Measurements from ENCODE around the gene RFX6.

RFX6 gene

DNA sequence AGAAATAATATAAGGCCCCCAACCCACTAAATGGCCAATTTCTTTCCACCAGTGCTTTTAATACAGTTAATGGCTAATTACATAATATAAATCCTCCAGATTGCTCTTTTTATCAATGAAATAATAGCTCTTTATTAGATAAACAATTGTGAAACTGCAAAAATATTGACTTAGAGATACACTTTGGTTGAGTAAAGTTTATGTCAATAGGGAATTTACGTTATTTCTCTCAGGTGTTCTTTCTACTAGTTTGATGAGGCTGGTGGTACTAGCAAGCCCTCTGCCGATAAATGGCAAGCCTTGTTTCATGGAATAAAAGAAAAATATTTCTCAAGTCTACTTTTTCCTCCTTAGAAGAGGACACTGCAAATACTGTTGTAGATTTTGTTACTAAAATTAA is 18.9 kb downstream of the RFX6 start:
- in situ Hi-C loops (cut with HindIII; ENCODE audit: low sequenced_read_pairs): no loop called here

DNA sequence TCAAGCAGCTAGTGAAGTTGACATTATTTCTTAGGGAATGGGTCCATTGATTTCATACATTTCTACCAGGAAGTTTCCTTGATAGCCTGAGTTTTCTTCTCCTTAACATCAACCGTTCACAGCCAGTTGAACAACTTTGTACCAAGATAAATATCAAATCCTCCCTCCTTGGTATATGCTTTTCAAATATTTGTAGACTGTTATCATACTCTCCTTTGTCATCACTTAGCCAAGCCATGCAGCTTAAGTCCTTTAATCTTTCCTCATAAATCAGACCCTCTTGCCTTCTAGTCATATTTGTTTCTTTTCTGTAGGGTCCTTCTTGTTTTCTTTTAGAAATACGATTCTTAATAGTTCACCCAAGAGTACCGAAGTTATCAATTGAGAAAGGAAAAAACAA is 25.6 kb downstream of the RFX6 start:
- in situ Hi-C loops (cut with HindIII; ENCODE audit: low sequenced_read_pairs): no loop called here

DNA sequence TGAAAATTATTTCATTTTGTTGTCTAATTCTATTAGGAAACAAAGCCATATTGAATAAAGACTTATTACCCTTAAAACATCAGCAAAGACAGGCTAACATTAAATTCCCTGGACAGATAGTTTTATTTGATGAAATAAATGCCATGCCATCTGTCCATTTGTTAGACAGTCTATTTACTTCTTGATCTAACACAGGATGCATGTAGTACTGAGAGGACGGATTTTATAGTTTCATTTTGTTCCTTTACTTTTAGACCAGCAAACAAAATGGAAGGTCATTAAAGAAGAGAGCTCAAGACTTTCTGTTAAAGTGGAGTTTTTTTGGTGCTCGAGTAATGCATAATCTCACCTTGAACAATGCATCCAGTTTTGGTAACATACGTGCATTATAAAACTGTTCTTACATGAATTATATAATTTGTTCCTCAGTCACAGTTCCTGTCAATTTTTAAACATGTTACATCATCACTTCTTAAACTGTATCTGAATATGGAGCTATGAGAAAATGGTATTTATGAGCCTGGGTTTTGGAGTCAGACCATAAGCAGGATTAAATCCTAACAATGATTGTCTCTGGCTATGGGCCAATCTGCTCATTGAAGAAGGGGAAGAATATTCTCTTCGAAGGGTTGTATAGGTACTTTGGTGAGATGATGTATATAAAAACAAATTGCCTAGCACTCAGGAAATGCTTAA is 46.0 kb downstream of the RFX6 start:
- in situ Hi-C loops (cut with HindIII; ENCODE audit: low sequenced_read_pairs): no loop called here

DNA sequence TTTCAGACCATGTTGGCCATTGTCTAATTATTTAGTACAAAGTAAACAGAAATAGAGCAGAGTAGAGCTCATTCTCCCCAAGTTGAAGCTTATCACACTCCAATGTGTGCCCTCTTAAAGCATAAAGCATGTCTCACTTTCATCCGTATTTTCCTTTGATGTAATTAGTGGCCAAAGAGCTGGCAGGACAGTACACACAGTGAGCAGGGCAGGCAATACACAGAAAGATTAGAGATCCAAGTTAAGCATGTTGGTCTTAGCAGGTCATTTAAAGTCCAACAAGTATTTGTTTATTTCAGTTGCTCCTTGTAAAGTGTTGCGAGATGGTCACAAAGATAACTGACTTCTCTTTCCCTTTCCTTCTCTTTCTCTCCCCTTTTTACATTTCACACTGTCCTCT is 47.2 kb downstream of the RFX6 start:
- in situ Hi-C loops (cut with HindIII; ENCODE audit: low sequenced_read_pairs): no loop called here

DNA sequence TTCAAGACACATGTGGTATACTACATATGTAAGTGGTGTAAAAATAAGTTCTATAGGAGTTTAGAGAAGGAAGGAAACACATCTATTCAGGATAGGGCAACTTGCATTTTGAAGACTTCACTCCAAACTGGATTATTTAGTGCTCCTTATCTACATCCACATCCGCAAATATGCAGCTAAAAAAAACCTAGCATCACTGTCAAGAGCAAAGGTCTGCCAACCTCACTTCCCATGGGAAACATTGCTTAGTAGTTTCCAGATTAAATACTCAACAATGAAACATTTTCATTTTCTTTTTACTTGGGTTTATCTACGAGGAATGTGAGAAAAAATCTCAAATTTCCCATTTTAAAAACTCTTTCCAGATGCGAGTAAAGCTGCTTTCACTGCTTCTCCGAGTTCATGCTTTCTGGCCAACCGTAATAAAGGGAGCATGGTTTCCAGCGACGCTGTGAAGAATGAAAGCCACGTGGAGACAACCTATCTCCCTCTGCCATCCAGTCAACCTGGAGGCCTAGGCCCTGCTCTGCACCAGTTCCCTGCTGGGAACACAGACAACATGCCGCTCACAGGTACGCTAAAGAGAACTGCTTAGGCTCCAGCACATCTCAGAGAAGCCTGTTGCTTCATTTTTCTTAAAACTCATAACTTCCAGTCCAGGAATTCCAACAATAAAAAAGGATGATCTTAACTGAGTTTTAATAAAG is 48.2 kb downstream of the RFX6 start:
- in situ Hi-C loops (cut with HindIII; ENCODE audit: low sequenced_read_pairs): no loop called here

DNA sequence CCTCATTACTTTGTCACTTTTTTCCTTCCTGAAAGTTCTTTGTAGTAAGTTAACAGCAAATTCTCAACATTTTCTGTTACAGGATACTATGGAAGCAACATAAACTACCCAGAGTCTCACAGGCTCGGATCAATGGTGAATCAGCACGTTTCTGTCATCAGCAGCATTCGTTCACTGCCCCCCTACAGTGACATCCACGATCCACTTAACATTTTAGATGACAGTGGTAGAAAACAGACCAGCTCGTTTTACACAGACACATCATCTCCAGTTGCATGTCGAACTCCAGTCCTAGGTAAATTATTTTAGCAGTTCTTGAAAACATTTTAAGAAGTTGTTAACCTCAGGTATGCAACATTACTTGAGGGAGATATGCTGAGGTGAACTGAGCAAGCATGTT is 51.6 kb downstream of the RFX6 start:
- in situ Hi-C loops (cut with HindIII; ENCODE audit: low sequenced_read_pairs): no loop called here

GRCh38 chr6:116929825-116930224 is 52.8 kb downstream of the RFX6 start:
- in situ Hi-C loops (cut with HindIII; ENCODE audit: low sequenced_read_pairs): no loop called here

GRCh38 chr6:116931456-116931855 is 54.4 kb downstream of the RFX6 start:
- in situ Hi-C loops (cut with HindIII; ENCODE audit: low sequenced_read_pairs): no loop called here

GRCh38 chr6:116932496-116932895 is 55.5 kb downstream of the RFX6 start:
- in situ Hi-C loops (cut with HindIII; ENCODE audit: low sequenced_read_pairs): no loop called here

DNA sequence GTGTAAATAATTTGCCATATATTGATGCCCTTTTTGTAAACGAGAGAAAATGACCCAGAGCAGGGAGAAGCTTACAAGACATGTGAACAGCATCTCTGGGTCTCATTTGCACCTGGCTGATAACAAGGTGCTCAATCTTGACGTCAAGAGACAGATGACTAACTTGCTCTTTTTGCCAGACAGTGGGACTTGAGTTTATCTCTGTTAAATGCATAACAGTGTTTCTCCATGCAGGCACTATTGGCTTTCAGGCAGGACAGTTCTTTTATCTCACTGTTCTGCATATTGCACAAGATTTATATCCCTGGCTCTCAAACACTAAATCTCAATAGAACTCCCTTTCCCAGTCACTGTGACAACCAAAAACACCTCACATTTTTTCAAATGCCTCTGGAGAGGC is 56.4 kb downstream of the RFX6 start:
- in situ Hi-C loops (cut with HindIII; ENCODE audit: low sequenced_read_pairs): no loop called here

- in situ Hi-C loops (cut with HindIII; ENCODE audit: low sequenced_read_pairs): no loop called here
Measured at GRCh38 chr6:116938305-116938704, 61.3 kb downstream of the RFX6 start.

GRCh38 chr6:116941727-116942126 is 64.7 kb downstream of the RFX6 start:
- in situ Hi-C loops (cut with HindIII; ENCODE audit: low sequenced_read_pairs): no loop called here

DNA sequence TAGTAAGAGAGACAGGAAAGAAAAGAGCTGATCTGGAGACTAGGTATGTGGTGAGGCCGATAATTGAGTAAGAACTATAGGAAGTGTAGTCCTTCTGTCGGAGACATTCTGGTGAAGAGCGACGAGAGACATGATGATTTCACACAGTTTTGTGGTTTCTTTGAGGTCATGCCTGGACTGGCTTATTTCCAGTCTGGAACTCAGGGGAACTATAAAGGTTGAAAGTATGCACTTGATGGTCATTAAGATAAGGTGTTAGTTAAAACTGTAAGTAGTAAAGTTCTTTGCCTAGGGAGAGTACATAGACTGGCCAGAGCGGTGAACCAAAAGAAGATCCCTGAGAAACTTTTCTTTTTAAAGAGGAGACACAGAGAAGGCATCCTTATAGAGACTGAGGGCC is 68.8 kb downstream of the RFX6 start:
- in situ Hi-C loops (cut with HindIII; ENCODE audit: low sequenced_read_pairs): no loop called here

- in situ Hi-C loops (cut with HindIII; ENCODE audit: low sequenced_read_pairs): no loop called here
Measured at GRCh38 chr6:116948533-116949304, 71.7 kb downstream of the RFX6 start.

DNA sequence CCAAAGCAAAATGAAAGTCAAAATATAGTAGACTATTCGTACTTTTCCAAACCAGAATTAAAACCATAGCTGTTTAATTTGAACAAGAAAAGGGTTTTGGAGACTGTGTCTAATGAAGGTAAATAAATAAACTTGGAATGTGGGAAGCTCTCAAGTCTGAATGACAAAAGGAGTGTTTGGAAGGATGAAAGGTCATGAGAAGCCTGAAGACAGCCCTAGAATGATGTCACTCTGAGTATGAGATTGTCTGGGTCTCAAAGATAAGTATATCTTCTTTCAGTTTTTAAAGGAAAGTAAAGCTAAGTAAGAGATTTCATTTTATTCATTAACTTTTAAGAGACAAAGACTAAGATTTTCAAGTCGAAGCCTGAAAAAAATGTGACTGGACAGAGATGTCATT is 72.9 kb downstream of the RFX6 start:
- in situ Hi-C loops (cut with HindIII; ENCODE audit: low sequenced_read_pairs): no loop called here

DNA sequence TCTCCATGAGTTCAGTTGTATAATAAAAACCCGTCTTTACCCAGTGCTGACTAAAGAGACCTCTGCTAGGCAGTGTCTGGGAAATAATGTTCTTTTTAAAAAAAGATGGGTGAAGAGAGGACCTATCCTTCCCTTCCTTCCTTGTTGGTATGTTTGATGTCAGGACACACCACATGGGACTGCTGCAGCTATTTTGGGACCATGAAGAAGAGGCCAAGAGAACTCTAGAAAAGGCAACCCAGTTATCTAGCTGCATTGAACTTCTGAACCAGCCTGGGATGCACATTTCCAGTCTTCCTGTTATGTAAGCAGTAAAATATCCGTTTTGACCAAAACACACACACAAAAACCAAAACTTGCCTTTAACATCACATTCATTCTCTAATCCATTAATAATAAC is 77.3 kb downstream of the RFX6 start:
- in situ Hi-C loops (cut with HindIII; ENCODE audit: low sequenced_read_pairs): no loop called here

DNA sequence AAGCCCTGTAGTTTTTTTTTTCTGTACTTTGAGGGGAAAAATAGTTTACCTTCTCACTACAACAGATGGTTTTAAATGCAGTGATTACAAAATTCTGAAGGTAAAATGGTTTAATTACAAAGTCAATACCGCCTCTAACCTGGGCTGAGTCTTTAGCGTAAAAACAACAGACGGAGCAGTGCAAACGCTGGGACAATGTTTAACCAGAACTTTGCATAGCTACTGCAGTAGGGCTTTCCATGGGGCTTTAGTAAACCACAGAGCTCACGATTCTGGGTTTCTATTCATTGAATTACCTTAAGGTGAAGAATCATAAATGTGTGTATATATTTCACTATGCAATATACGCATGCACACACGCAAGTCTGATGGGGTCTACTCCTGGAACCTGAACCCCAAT is 77.9 kb downstream of the RFX6 start:
- in situ Hi-C loops (cut with HindIII; ENCODE audit: low sequenced_read_pairs): no loop called here

GRCh38 chr6:116955773-116956172 is 78.7 kb downstream of the RFX6 start:
- in situ Hi-C loops (cut with HindIII; ENCODE audit: low sequenced_read_pairs): no loop called here

DNA sequence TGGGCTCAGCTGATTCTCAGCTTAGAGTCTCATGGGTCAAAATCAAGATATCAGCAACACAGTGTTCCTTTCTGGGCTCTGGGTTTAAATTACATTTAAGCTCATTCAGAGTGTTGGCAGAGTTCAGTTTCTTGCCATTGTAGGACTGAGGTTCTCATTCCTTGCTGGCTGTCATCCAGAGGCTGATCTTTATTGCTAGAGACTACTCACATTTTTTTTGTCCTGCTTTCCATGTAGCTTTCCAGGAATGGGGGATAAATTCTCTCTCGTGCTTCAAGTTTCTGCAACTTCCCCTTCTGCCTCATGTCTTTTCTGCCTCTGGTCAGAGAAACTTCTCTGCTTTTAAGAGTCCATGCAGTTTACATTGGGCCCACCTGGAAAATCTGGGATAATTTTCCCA is 86.9 kb downstream of the RFX6 start:
- in situ Hi-C loops (cut with HindIII; ENCODE audit: low sequenced_read_pairs): no loop called here

DNA sequence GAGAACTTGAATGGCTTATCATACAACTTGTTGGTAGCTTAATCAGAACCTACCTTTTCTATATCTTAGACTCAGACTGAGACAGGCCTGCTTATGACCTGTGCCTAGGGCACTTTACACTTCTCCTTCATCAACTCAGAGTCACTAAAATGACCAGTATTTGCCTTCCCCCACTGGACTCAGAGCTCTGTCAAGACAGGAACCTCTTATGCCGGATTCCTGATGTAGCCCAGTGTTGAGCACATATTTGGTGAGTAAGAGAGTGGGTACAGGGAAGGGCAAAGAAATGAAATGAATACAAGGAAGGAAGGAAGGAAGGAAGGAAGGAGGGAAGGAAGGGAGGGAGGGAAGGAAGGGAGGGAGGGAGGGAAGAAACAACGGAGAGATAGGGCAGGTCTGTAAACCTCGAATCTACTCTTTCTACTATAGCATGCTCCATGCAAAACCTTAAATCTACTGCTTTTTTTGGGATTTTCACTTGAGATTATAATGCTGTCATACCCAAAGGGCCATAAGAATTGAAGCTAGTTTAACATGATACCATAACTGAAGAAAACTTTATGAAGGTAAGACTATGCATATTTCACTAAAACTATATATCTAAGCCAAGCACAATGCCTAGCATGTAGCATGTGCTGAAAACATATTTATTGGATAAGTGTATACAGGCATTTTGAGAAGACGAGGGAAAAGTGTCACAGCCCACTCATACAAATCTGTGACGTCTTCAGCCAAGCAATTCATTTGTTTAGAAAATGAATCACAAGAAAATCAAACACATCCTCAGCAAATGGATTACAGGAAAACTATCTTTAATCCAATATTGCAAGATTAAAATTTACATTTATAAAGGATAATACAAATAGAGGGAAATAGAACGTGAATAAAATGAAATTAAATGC is 89.9 kb downstream of the RFX6 start:
- in situ Hi-C loops (cut with HindIII; ENCODE audit: low sequenced_read_pairs): no loop called here

Measured in DLD1 (cell line).